ENCODE measurements around the gene PLCH1. TPM values are rescaled to one million over a fixed set of nuclear protein-coding genes. Genes with fewer than 3 reads are reported as not detected.

PLCH1 gene
- total RNA-seq: 0.10 and 0.16 TPM in 2 replicates

DNA sequence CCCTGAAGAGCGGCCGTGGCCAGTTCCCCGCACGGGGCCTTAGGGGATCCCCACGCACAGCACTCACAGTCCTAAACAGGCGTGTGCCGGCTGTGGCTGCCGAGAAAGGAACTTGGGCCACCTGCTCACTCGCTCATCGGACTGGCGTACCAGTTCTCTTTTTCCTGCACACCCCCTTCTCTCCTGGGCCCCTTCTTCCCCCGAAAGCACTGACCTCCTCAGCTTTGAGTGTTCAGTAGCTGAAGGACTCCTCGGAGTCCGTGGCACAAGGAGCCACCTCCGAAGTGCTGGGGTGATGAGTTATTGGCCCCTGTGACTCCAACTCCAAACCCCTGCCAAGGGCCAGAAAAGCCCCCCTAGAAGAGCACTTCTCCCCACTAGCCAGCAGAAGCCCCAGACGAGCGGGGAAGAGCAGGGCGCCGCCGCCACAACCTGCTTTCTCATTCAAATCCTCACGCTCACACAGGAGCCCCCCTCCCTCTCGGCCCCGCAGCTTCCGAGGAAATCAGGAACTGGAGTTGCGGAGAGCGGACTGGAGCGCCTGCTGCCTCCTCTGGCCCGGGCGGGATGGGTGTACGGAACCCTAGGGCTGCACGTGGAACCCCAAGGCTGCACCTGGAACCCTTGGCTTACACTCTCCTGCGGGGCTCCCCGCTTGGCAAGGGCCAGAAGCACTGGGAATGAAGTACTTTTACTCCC is at the start of gene PLCH1:
TSS of gene PLCH1 (minus strand) at position 446 of the 699 bp plus-strand sequence. CDS start 40,847 bp downstream, outside the sequence.
- Mint-ChIP-seq H3K9me3 (no peaks in the 10 kb centered on the region), H3K27me3 (ENCODE audit: insufficient read depth) (peaks cover 73% of the 10 kb centered on the region), H3K36me3 (ENCODE audit: low read depth) (no peaks in the 10 kb centered on the region), H3K4me1 (ENCODE audit: low read depth) (peaks cover 11% of the 10 kb centered on the region), H3K4me3 (peak within 1 kb of the TSS; percentile 84), H3K27ac (peak within 1 kb of the TSS; percentile 25)
- intact Hi-C loops (cut with micrococcal nuclease): loop anchor here (5.0 kb wide), 3 partner anchors 63 to 128 kb away; partner anchors contain the start of genes C3orf33, GMPS and SLC33A1
- no peak for DNase-seq (ENCODE audit: low spot score)

DNA sequence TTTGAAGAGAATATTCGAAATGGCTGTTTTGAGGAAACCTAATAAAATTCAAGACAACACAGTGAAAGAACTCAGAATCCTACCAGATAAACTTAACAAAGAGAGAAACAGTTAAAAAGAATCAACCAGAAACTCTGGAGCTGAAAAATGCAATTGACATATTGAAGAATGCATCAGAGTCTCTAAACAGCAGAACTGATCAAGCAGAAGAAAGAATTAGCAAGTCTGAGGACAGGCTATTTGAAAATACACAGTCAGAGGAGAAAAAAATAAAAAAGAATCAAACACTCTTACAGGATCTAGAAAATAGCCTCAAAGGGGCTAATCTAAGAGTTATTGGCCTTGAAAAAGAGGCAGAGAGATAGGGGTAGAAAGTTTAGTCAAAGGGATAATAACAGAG is 47.7 kb upstream of the PLCH1 start:
- Mint-ChIP-seq H3K4me3 (no peak overlapping the region), H3K27me3 (ENCODE audit: insufficient read depth) (no peaks in the 10 kb centered on the region), H3K9me3 (peaks cover 8% of the 10 kb centered on the region), H3K36me3 (ENCODE audit: low read depth) (peaks cover 5% of the 10 kb centered on the region), H3K4me1 (ENCODE audit: low read depth) (no peaks in the 10 kb centered on the region), H3K27ac (no peak overlapping the region)
- DNase-seq (ENCODE audit: low spot score): no peak
- intact Hi-C loops (cut with micrococcal nuclease): no loop called here

DNA sequence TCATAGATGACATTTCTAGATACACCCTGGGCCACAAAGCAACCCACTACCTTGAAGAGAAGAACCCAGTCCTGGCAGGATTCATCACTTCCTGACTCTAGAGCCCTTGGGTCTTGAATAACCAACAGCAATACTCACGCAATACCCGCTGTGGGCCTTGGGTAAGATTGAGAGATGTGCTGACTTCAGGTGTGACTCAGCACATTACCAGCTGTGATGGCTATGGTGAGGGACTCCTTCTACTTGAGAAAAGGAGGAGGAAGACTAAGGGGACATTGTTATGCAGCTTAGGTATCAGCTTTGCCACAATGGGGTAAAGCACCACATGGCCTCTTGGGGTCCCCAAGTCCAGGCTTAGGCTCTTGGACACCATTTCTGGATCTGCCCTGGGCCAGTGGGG is 46.3 kb upstream of the PLCH1 start:
- Mint-ChIP-seq H3K4me1 (ENCODE audit: low read depth) (no peaks in the 10 kb centered on the region), H3K4me3 (no peak overlapping the region), H3K9me3 (peaks cover 8% of the 10 kb centered on the region), H3K36me3 (ENCODE audit: low read depth) (peaks cover 5% of the 10 kb centered on the region), H3K27me3 (ENCODE audit: insufficient read depth) (no peaks in the 10 kb centered on the region), H3K27ac (no peak overlapping the region)
- DNase-seq (ENCODE audit: low spot score): no peak
- intact Hi-C loops (cut with micrococcal nuclease): no loop called here

GRCh38 chr3:155790272-155790925 is 45.5 kb upstream of the PLCH1 start:
- intact Hi-C loops (cut with micrococcal nuclease): no loop called here
- no peak for DNase-seq (ENCODE audit: low spot score)

DNA sequence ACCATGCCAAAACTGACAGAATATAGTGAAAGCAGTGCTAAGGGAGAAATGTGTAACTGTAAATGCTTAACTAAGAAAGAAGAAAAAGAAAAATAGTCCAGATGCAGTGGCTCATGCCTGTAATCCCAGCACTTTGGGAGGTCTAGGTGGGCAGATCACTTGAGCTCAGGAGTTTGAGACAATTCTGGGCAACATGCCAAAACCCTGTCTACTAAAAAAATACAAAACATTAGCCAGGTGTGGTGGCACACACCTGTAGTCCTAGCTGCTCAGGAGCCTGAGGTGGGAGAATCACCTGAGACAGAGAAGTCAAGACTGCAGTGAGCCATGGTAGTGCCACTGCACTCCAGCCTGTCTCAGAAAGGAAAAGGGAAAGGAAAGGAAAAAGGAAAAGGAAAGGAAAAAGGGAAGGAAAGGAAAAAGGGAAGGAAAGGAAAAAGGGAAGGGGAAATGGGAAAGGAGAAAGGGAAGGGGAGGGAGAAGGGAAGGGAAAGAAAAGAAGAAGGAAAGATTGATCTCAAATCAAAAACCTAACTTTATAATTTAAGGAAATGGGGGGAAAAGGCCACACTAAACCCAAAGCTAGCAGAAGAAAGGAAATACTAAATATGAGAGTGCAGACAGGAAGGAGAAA is 40.9 kb upstream of the PLCH1 start:
- no peak for DNase-seq (ENCODE audit: low spot score)
- Mint-ChIP-seq H3K27ac (no peak overlapping the region), H3K4me3 (no peak overlapping the region), H3K36me3 (ENCODE audit: low read depth) (peaks cover 5% of the 10 kb centered on the region), H3K4me1 (ENCODE audit: low read depth) (no peaks in the 10 kb centered on the region), H3K27me3 (ENCODE audit: insufficient read depth) (no peaks in the 10 kb centered on the region), H3K9me3 (peaks cover 7% of the 10 kb centered on the region)
- intact Hi-C loops (cut with micrococcal nuclease): no loop called here

More at GRCh38 chr3:155790272-155790925, 45.5 kb upstream of the PLCH1 start:
- Mint-ChIP-seq H3K36me3 (ENCODE audit: low read depth) (peaks cover 5% of the 10 kb centered on the region), H3K27ac (no peak overlapping the region), H3K4me3 (no peak overlapping the region), H3K4me1 (ENCODE audit: low read depth) (no peaks in the 10 kb centered on the region), H3K27me3 (ENCODE audit: insufficient read depth) (no peaks in the 10 kb centered on the region), H3K9me3 (peaks cover 8% of the 10 kb centered on the region)

GRCh38 chr3:155782390-155782953 is 37.6 kb upstream of the PLCH1 start:
- H3K27me3 Mint-ChIP-seq (ENCODE audit: insufficient read depth): no peaks in the 10 kb centered on the region
- intact Hi-C loops (cut with micrococcal nuclease): no loop called here

DNA sequence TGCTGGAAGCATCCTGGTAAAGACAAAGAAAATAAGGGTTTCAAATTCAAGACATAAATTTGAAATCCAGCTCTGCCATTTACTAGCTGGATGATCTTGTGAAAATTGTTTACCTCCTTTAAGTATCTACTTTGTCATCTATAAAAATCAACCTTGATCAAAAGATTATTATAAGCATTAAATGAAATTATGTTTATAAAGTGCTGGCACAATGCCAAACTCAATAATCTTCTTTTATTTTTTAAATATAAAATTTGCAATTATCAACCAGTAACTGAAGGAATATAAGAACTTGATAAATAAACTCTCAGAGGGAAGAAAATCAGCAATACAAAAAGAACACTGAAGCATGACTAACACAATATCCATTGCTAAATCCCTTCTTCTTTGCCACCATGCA is 35.4 kb upstream of the PLCH1 start:
- Mint-ChIP-seq H3K4me3 (no peak overlapping the region), H3K27ac (no peak overlapping the region), H3K4me1 (ENCODE audit: low read depth) (no peaks in the 10 kb centered on the region), H3K36me3 (ENCODE audit: low read depth) (peaks cover 5% of the 10 kb centered on the region), H3K9me3 (peaks cover 7% of the 10 kb centered on the region), H3K27me3 (ENCODE audit: insufficient read depth) (no peaks in the 10 kb centered on the region)
- DNase-seq (ENCODE audit: low spot score): no peak
- intact Hi-C loops (cut with micrococcal nuclease): no loop called here

More at GRCh38 chr3:155782390-155782953, 37.6 kb upstream of the PLCH1 start:
- Mint-ChIP-seq H3K4me1 (ENCODE audit: low read depth) (no peaks in the 10 kb centered on the region), H3K27ac (no peak overlapping the region), H3K9me3 (peaks cover 7% of the 10 kb centered on the region), H3K36me3 (ENCODE audit: low read depth) (peaks cover 5% of the 10 kb centered on the region), H3K4me3 (no peak overlapping the region)
- DNase-seq (ENCODE audit: low spot score): no peak

DNA sequence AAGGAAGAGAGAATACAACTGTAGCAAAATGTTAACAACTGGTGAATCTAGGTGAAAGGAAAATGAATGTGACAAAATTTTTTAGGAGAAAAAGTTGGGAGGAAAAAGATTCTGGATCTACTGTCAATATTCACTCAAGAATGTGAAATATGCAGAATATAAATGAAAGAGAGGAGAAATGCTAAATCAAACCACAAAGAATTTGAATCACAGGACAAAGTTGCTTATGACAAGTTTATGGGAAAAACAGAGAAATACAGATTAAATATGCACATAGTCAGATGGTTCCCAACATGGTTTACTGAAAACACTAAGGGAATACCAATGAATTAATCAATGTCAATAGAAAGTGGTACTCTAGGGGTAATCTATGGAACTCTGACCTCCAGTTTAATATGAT is 33.6 kb upstream of the PLCH1 start:
- Mint-ChIP-seq H3K9me3 (peaks cover 7% of the 10 kb centered on the region), H3K27ac (no peak overlapping the region), H3K36me3 (ENCODE audit: low read depth) (peaks cover 5% of the 10 kb centered on the region), H3K4me3 (no peak overlapping the region), H3K4me1 (ENCODE audit: low read depth) (no peaks in the 10 kb centered on the region), H3K27me3 (ENCODE audit: insufficient read depth) (no peaks in the 10 kb centered on the region)
- no peak for DNase-seq (ENCODE audit: low spot score)
- intact Hi-C loops (cut with micrococcal nuclease): no loop called here

- no peaks in the 10 kb centered on the region for H3K9me3 Mint-ChIP-seq
- intact Hi-C loops (cut with micrococcal nuclease): no loop called here
- no peaks in the 10 kb centered on the region for H3K27me3 Mint-ChIP-seq (ENCODE audit: insufficient read depth)
- no peak overlapping the region for H3K4me3 Mint-ChIP-seq
- H3K36me3 Mint-ChIP-seq (ENCODE audit: low read depth): no peaks in the 10 kb centered on the region
- DNase-seq (ENCODE audit: low spot score): no peak
- H3K4me1 Mint-ChIP-seq (ENCODE audit: low read depth): no peaks in the 10 kb centered on the region
- H3K27ac Mint-ChIP-seq: no peak overlapping the region
These were observed 27.9 kb upstream of the PLCH1 start for GRCh38 chr3:155772801-155773200.

DNA sequence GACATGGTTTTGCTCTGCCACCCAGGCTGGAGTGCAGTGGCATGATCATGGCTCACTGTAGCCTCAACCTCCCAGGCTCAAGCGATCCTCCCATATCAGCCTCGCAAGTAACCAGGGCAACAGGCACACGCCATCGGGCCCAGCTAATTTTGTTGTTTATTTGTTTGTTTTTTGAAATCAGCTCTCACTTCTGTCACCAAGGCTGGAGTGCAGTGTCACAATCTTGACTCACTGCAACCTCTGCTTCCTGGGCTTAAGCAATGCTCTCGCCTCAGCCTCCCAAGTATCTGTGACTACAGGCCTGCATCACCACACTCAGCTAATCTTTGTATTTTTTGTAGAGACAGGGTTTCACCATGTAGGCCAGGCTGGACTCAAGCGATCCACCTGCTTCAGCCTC is 26.3 kb upstream of the PLCH1 start:
- no peak for DNase-seq (ENCODE audit: low spot score)
- H3K4me3 Mint-ChIP-seq: no peak overlapping the region
- H3K27me3 Mint-ChIP-seq (ENCODE audit: insufficient read depth): no peaks in the 10 kb centered on the region
- H3K4me1 Mint-ChIP-seq (ENCODE audit: low read depth): no peaks in the 10 kb centered on the region
- H3K9me3 Mint-ChIP-seq: no peaks in the 10 kb centered on the region
- H3K27ac Mint-ChIP-seq: no peak overlapping the region
- intact Hi-C loops (cut with micrococcal nuclease): no loop called here
- H3K36me3 Mint-ChIP-seq (ENCODE audit: low read depth): no peaks in the 10 kb centered on the region

DNA sequence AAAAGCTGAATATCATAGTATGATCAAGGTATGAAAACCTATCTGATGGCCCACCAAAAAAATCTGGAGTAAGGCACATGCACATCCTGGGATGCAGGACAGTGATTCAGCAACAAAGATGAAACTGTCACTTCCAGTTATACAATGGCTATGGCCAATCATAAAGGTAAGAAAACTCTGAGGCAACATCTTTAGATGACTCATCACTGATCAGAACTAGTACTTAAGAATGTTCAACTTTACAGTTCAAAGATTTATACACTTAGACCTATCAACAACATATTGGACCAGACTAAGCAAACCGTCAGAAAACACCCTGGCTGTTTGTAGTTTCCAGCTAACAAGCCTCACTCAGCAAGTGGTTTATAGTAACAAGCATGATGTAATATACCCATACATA is 21.3 kb upstream of the PLCH1 start:
- intact Hi-C loops (cut with micrococcal nuclease): no loop called here
- DNase-seq (ENCODE audit: low spot score): no peak
- Mint-ChIP-seq H3K4me3 (no peak overlapping the region), H3K4me1 (ENCODE audit: low read depth) (no peaks in the 10 kb centered on the region), H3K36me3 (ENCODE audit: low read depth) (peaks cover 2% of the 10 kb centered on the region), H3K27me3 (ENCODE audit: insufficient read depth) (no peaks in the 10 kb centered on the region), H3K27ac (no peak overlapping the region), H3K9me3 (no peaks in the 10 kb centered on the region)

DNA sequence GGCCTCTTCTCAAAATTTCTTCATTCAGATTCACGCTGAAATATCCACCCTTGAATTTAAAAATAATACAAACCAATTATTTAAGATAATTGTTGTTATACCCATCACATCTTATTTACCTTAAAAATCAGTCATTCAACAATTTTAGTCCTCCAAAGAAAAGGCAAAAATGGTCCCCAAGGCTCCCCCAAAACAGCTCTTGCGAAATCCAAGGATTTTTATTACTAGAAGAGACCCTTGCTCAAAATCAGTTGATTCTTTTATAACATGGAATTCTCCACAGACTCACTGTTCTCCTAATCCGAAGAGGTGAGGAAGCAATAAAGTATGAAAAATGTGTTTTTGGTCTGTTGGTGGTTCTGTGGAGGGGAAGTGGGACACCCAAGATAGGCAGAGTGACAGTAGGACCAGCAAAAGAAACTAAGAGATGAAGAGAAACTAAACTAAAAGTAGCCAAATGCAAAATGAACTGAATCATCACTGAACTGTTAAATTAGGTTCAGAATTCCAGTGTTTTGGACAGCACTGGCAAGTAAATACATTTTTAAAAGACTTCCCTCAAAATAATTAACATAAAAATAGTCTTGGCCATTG is 19.1 kb upstream of the PLCH1 start:
- Mint-ChIP-seq H3K4me1 (ENCODE audit: low read depth) (no peaks in the 10 kb centered on the region), H3K4me3 (no peak overlapping the region), H3K27me3 (ENCODE audit: insufficient read depth) (no peaks in the 10 kb centered on the region), H3K9me3 (no peaks in the 10 kb centered on the region), H3K36me3 (ENCODE audit: low read depth) (peaks cover 4% of the 10 kb centered on the region), H3K27ac (no peak overlapping the region)
- DNase-seq (ENCODE audit: low spot score): no peak
- intact Hi-C loops (cut with micrococcal nuclease): no loop called here

DNA sequence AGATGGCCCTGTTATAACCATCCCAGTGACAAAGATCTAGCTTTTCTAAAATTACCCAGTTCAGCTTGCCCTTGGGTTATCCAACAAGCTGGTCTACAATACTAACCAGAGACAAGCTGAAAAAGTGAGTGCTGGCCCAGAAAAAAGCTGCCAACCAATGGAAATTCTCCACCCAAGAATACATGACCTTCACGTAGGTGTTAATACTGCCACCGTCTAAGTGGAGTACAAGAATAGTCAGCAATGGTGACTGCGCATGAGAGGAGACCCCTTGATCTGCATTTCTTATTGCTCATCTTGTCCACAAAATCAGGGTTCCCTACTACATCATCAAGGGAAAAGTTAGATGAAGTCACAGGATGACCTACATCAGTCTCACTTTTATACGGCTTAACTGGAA is 15.8 kb upstream of the PLCH1 start:
- no peaks in the 10 kb centered on the region for H3K4me1 Mint-ChIP-seq (ENCODE audit: low read depth)

More for the DNA sequence above, 15.8 kb upstream of the PLCH1 start:
- no peaks in the 10 kb centered on the region for H3K27me3 Mint-ChIP-seq (ENCODE audit: insufficient read depth)
- H3K9me3 Mint-ChIP-seq: no peaks in the 10 kb centered on the region
- intact Hi-C loops (cut with micrococcal nuclease): no loop called here
- no peak for DNase-seq (ENCODE audit: low spot score)
- H3K36me3 Mint-ChIP-seq (ENCODE audit: low read depth): peaks cover 4% of the 10 kb centered on the region
- H3K4me3 Mint-ChIP-seq: no peak overlapping the region
- no peak overlapping the region for H3K27ac Mint-ChIP-seq
